Activated T-helper 1 cell treated with Interleukin-2 at 50 U/mL for 16 hours (primary cell): Measurements from ENCODE around the gene RALGAPA2.

Source experiments
- DNase-seq: peaks from one replicate; pipeline ENCODE4 v3.0.0-alpha.2; 2020; ENCODE audit warnings: low read depth

The RALGAPA2 gene

DNA sequence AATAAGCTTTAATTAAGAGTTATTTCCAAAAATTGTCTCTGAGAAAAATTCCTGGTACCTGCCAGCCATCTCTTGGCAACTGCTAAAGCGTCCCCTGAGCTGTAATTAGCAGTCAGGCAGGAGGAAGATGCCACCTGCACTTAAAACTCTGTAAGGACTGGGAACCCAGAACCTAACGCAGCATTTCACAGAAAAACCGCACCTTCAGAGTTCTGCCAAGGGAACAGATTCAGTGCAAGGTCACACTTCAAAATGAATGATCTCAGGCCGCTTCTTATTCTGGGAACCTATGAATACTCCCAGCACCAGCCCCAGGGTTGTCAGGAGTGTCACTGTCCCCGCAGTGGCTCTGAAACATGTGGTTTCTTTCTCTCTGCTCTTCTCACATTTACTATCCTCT is 307.8 kb downstream of the RALGAPA2 start:
- DNase-seq, result no peak

DNA sequence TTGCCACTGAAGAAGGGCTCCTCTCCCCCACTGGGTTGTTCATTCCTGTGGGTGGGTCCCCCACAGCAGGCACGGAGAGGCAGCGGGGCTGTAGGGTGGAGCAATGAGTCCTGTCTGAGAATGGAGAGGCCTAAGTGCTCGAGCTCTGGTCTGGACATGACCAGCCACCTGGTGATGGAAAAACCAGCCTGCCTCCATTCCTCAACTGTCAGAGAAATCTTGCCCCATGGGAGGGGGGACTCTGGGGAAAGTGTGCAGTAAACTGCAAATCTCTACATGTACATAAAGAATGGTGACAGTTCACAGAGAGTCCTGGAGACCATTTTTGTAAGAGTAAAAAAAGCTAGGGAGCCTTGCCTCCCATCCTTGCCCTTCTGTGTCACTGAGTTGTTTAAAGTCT is 310.5 kb downstream of the RALGAPA2 start:
- DNase-seq, result no peak

DNA sequence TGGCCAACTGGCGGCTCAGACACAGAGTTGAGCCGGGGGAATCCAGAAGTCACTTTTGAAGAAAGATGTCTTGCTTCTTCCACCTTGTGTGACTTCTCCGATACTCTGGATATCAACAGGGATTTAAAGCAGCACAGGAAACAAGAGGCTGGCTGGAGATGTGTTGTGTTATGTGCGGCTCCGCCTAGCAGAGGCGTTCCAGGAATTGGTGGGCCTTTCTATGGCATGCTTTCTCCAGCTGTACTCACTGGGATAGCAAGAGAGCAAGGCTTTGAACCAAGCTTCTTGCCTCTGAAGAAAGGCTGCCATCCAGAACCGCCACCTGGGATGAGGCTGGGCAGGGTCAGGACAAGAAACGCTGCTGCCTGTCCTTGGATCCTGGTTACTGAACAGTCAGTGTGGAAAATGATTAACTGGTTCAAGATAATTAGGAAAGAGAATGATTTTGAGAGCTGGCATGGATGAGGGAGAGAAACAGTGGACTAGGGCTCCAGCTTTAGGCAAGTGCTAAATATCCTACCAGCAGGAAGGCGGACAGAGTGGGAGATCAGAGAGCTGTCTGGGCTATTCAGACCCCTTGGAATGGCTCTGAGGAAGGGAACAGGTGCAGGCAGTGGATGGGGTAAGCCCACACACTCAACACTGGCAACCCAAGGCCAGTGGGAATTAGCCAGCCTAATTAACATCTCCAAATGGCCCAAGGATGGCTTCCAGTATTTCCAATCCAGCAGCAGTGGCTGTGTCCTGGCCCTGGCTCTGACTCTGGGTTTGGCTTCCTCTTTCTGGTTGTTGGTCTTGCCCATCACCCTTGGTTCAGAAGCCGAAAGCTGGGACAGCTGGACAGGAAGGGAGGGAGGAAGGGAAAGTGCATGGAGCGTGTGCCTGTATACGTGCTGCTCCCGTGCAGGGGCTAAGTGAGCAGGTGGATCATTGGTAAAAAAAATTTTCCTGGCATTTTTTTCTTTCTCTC is 312.6 kb downstream of the RALGAPA2 start:
- no peak for DNase-seq

DNA sequence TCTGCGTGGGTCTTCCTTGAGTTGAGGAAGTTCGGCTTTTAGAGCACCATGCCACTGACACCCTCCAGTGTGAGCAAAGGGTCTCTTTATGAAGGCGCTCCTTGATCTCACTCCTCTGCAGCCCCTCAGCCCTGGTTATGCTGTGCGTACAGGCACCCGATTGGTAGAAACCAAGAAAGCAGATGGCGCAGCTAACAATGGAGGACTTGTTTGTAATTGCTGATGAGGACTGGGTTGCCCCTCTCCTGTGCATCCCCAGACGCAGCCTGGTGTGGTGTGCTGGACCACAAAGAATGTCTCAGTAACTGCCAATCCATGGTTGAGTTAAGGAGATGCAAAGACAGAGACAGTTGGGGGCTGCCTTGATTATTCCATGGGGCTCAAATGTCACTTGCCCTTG is 314.3 kb downstream of the RALGAPA2 start:
- DNase-seq, result no peak

DNA sequence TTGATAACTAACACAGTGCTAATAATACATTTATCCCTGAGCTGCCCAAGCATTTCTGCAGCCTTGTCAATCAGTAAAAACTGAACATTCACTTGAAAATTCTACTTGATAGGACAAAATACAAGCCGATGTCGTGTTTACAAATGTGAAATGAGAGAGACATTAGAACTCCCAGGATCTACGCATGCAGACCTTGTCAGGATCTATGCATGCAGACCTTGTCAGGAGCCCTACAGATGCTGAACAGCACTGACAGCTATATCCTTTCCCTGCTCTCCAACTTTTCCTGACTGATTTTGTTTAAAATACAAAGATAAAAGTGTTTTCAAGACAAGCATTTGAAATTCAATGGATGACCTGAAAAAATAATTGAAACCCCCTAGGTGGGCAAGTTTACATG is 315.6 kb downstream of the RALGAPA2 start:
- DNase-seq, result no peak

DNA sequence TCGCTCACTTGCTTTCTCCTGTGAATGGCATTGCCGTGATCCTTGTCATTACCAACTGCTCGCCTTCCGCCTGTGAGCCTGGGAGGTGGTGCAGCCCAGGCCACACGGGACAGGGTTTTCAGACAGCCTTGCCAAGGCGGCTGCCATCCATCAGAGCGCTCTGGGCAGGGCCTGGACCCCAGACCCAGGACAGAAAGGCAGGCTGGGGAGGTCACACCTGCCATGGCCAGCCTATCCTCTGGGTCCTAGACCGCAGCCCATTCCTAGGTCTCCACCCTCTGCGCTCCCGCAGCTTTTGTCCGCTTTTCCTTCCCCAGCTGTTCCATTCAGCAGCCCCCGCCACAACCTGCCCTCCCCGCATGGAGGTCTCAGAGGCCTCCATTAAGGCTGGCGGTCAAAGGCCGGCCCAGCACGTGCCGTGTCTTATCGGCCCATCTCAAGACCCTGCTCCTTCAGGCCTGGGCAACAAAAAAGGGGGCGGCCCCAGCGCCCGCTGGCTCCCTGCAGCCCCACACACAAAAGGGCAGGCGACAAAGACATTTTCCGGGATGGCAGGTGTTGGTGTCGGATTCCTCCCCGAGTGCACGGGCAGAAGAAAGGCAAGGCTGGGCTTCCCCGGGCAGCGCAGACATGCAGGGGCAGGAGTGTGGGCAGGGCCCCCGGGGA is 316.4 kb downstream of the RALGAPA2 start:
- DNase-seq, result no peak

DNA sequence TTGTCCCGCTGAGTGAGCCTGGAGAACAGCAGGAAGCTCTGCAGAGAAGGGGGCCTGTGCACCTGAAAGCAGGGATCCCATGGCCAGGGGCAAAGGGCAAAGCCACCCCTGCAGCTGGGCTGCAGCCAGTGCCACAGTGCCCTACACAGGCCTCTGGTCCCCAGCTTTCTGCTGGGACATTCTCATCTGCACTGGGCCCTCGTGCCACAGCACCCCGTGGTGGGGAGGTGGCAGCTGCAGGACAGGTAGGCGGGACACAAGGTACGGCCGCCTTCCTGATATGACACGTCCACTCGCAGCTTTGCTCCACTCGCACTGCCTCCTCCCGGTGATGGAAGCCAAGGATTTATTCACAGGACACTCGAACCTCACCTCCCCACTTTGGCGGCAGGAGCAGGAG is 317.4 kb downstream of the RALGAPA2 start:
- DNase-seq, result no peak

DNA sequence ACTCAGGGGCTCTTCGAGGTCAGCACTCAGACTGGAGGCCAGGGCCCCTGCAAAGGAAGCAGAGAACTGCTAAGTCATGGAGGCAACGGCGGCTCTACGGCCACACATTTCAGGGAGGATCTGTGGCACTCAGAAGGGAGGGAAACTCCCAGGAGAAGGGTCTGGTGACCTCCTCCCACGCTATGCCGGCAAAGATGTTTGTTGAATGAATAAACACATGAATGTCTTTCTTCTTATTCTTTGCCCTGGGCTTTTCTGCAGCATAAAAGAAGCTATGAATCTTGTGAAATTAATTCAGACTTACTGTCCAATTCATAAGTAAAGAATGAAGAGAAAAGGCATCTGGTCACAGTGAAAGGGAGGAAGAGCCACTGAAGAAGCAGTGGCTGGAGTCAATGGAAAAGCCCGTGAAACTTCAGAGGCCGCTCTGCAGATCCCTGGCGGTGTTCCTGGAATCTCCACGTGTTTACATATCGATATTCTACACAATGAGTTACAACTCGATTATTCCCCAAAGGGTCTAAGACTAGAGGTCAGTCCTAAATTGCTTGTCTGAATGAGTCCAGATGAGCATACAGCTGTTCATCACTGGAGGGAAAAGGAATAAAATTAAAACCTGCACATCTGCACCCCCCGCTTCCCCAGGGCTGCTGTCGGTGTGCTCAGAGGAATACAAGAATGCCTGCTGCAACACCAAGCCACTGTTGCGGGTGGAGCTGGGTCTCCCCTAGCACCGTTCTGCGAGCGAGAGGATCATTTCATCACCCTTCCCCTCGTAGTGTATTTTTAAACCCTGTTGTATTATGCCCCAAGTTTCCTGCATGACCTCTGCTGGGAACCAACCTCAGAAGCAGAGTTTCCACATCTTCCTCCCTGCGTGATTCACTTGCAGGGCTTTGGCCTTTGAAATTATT is 319.0 kb downstream of the RALGAPA2 start:
- DNase-seq, result no peak

DNA sequence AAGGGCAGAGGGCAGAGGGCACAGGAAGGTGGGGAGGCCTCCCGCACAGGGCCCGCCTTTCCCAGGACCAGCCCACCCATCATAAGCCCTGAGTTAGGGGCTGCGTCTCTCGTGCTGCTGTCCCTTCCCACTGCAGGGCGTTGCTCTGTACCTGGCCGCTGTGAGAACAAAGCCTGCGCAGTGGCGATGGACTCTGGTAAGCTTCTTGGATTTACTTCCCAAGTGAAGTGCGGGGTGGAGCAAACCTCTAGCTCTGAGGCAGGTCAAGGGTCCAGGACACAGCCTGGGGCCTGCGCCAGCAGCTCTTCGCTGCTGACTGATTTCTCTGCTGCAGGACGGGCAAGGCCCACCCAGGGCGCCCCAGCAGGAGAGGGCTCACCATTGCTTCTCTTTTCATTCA is 320.7 kb downstream of the RALGAPA2 start:
- DNase-seq, result no peak

DNA sequence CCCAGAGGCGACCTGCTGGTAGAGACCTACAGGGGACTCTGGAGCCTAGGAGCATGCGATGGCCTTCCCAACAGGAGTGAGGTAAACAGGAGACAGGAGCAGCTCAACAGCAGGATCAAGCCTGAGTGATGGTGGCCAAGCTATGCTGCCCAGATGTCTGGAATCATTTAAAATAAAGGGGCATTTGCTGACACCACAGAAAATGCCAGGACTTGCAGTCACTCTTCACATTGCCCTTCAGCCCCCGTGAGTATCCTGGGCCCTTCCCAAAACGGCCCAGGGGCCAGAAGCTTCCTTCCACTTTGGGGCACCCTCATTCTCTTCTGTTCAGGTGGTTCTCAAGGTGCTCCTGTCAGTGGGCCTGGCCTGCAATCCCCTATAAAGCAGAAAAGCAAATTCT is 321.3 kb downstream of the RALGAPA2 start:
- DNase-seq, result no peak

DNA sequence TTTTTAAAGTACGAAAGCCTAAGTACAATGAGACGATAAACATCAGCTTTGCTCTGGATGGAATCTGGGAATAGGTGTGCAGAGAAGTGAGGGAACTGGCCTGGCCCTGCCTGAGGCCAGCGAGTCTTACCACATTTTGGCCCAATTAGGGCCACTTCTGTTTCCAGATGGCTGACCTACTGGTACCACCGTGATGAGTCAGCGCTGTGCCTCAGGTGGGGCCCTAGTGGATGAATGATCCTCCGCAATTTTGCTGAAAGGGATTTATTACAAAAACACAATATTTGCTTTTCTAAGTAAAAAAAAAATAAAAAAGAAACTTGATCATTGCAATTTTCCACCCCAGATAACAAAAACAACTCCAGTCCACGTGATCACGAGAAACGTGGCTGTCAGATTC is 322.1 kb downstream of the RALGAPA2 start:
- no peak for DNase-seq

DNA sequence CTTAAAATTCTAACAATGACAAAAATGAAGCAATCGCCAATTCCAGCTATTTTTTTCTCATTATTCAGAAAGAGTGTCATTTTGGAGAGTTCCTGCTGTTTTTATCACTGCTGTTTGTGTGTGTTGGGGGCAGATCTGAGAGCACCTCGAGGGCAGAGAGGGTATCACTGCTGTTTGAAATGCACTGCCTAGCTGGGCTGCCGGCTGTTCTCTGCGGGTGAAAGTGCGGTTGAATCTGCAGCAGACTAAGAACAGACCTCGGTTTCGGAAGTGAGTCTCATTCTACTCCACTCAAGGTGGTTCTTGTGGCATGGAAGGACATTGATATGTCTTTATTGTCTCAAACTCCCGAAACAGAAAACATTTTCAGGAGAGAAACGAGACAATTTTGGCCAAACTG is 326.3 kb downstream of the RALGAPA2 start:
- DNase-seq, result no peak

DNA sequence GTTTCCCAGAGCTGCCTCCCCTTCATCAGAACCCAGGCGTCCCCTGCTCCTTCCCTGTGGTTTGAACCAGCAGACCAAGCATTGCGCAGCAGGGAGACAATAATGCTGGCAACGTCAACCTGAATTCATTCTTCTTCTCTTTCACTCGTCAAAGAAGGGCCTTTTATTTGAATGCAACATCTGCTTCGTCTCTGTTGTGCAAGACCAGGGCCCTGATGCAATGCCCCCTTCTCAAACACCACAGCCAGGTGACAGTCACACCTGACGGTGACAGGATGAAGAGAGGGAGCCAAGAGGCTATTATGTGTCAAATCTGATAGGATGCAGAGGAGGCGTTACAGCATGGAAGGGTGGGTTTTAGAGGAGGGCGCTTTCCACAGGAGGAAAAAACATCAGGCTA is 336.6 kb downstream of the RALGAPA2 start:
- DNase-seq, result no peak

DNA sequence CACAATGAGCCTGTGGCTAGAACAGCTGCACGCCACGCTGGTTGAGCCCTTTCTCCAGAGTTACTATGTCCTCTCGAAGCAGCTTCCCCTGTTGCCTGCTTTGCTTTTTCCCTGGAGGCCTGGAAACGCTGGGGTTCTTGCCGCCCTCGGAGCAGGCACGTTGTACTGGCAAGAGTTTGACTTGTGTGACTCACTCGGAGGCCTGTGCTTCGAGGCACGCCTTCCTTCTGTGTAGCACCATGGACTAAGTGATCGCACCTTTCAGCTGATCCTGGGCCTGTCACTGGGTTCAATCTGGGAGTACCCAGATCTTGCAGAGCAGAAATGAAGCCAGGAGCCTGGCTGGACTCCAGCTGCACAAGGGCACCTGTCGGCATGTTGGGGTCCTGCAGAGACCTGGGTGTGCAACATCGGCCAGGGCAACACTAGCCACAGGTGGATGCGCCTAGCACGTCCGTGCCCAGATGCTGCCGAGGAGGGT is 339.3 kb downstream of the RALGAPA2 start:
- DNase-seq, result no peak

DNA sequence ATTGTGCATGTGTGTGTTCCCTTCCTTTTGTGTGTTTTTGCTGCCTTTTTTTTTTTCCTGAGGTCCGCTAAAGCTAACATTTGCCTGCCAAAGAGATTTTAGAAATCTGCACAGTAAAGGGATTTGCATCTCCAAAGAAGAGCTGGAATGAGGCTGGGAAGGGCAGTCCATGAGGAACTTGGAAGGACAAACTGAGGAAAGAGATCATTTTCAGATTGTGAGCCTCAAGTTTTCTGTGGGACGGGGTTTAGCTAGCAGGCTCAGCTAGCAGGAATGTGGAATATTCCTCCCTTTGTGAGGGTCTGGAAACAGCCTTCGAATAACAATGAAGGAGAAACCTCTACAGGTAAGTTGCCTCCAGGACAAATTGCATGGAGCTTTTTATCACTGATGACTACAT is 340.8 kb downstream of the RALGAPA2 start:
- DNase-seq, result no peak

DNA sequence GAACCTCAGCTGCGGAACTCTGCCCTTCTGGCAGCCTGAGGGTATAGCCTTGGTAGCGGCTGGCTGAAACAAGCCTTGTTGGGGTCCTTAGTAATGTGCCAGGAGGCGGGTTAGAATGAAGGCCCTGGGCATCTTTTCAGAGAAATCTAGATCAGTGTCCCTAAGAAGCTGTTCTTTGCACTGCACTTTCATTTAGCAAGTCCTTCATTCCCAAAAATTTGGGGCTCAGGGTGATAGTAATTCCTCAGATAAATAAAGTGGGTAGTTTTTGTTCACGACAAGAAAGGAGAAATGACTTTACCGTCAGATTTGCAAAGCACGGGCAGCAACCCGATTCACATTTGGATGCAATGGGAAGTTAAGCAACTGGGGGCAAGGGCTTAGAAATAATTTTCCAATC is 341.4 kb downstream of the RALGAPA2 start:
- DNase-seq, result no peak

DNA sequence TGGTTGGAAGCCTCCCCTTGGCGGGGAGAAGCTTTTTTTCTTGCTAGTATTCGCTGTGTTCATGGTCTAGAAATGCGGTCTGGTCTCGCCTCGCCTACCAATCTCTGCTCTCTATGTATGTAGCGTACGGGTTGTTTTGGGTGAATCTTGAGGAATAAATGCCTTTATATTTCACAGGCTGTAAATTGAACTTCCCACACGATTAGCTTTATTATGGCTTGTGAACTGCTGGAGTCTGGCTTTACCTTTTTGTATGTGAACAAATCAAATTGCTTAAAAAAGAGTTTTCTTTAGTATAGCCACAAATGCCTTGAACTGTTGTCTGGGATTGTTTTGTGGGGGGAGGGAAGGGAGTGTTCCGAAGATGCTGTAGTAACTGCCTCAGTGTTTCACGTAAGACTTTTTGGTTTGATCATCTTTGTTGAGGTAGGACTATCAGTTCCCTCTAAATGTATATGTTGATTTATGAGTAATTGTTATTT is 342.3 kb downstream of the RALGAPA2 start:
- DNase-seq, result no peak

DNA sequence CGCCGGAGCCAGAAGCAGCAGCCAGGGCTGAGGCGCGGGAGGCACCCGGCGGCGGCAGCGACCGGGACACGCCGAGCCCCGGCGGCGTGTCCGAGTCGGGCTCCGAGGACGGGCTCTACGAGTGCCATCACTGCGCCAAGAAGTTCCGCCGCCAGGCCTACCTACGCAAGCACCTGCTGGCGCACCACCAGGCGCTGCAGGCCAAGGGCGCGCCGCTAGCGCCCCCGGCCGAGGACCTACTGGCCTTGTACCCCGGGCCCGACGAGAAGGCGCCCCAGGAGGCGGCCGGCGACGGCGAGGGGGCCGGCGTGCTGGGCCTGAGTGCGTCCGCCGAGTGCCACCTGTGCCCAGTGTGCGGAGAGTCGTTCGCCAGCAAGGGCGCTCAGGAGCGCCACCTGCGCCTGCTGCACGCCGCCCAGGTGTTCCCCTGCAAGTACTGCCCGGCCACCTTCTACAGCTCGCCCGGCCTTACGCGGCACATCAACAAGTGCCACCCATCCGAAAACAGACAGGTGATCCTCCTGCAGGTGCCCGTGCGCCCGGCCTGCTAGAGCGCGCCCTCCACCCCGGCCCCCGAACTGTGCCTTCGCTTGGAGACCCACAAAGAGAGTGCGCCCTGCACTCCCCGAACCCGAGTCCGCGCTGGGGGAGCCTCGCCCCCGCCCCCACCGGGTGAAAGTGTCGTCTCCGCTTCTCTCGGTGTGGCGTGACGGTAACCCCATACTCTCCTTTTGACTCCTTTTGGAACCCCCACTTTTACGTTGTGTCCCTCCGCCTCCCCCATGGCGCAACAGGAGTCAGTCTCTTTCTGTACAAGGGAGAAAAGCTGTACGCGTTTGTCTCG is 343.0 kb downstream of the RALGAPA2 start:
- no peak for DNase-seq

DNA sequence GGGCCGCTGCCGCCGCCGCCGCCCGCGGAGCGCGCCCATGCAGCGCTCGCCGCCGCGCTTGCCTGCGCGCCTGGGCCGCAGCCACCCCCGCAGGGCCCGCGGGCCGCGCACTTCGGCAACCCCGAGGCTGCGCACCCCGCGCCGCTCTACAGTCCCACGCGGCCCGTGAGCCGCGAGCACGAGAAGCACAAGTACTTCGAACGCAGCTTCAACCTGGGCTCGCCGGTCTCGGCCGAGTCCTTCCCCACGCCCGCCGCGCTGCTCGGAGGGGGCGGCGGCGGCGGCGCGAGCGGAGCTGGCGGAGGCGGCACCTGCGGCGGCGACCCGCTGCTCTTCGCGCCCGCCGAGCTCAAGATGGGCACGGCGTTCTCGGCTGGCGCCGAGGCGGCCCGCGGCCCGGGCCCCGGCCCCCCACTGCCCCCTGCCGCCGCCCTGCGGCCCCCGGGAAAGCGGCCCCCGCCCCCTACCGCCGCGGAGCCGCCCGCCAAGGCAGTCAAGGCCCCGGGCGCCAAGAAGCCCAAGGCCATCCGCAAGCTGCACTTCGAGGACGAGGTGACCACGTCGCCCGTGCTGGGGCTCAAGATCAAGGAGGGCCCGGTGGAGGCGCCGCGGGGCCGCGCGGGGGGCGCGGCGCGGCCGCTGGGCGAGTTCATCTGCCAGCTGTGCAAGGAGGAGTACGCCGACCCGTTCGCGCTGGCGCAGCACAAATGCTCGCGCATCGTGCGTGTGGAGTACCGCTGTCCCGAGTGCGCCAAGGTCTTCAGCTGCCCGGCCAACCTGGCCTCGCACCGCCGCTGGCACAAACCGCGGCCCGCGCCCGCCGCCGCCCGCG is 343.8 kb downstream of the RALGAPA2 start:
- no peak for DNase-seq
